ENCODE results near the gene MAP4K3.

GRCh38 chr2:39203382-39203781 lies 233.7 kb downstream of the MAP4K3 start:
- no peak for TF ChIP-seq ZSCAN30 (tag by site-specific recombination; IDR thresholded peaks at IDR 0.05)
- no peak for TF ChIP-seq ZNF624 (tag by site-specific recombination; IDR thresholded peaks at IDR 0.05)
- no peak for TF ChIP-seq ZNF670 (tag by site-specific recombination; IDR thresholded peaks at IDR 0.05; ENCODE audit: low read depth)
- TF ChIP-seq PATZ1 (tag by site-specific recombination; IDR thresholded peaks at IDR 0.05), result no peak
- no peak for TF ChIP-seq ZBTB11 (tag by site-specific recombination; conservative IDR thresholded peaks at IDR 0.05; ENCODE audit: low read depth)
- TF ChIP-seq ZBTB26 (tag by site-specific recombination; optimal IDR thresholded peaks at IDR 0.05), result no peak
- TF ChIP-seq ZEB2 (tag by site-specific recombination; IDR thresholded peaks at IDR 0.05), result no peak
- no peak for TF ChIP-seq ZFP41 (tag by site-specific recombination; IDR thresholded peaks at IDR 0.05; ENCODE audit: borderline replicate concordance)
- no peak for TF ChIP-seq ZNF274 (IDR thresholded peaks at IDR 0.05; ENCODE audit: low read length)
- TF ChIP-seq ZNF274 (tag by site-specific recombination; IDR thresholded peaks at IDR 0.05; ENCODE audit: borderline replicate concordance), result no peak
- TF ChIP-seq, protein P1, sequence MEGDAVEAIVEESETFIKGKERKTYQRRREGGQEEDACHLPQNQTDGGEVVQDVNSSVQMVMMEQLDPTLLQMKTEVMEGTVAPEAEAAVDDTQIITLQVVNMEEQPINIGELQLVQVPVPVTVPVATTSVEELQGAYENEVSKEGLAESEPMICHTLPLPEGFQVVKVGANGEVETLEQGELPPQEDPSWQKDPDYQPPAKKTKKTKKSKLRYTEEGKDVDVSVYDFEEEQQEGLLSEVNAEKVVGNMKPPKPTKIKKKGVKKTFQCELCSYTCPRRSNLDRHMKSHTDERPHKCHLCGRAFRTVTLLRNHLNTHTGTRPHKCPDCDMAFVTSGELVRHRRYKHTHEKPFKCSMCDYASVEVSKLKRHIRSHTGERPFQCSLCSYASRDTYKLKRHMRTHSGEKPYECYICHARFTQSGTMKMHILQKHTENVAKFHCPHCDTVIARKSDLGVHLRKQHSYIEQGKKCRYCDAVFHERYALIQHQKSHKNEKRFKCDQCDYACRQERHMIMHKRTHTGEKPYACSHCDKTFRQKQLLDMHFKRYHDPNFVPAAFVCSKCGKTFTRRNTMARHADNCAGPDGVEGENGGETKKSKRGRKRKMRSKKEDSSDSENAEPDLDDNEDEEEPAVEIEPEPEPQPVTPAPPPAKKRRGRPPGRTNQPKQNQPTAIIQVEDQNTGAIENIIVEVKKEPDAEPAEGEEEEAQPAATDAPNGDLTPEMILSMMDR (tag by site-specific recombination; IDR thresholded peaks at IDR 0.05), result no peak
- no peak for TF ChIP-seq ZNF843 (tag by site-specific recombination; IDR thresholded peaks at IDR 0.05)
